Endothelial cell of umbilical vein (primary cell): ENCODE results near the gene PLXNB1. TPM values are rescaled to one million over a fixed set of nuclear protein-coding genes. Genes with fewer than 3 reads are reported as not detected.

Experiments used
- BruUV-seq: library from RNA; stranded (reverse); fragments of 400-500 nt; replicated peaks from 2 replicates; lab custom pipeline; 2021; lab: Mats Ljungman, UMichigan
- CTCF ChIA-PET: fragments of 300-600, 350-600 bp; sonication (Branson Sonifier 250); formaldehyde crosslinking; loops from one replicate; lab custom pipeline; 2021; ENCODE audit warnings: antibody characterized with exemption, inconsistent platforms; lab: Charles Lee
- POLR2A ChIA-PET: fragments of 300-600, 350-600 bp; sonication (Branson Sonifier 250); formaldehyde crosslinking; loops from one replicate; lab custom pipeline; 2021; ENCODE audit warnings: antibody characterized with exemption, inconsistent platforms; lab: Charles Lee
- DNase-seq: peaks from one replicate; pipeline ENCODE4 v3.0.0-alpha.2; 2011; ENCODE audit warnings: low read depth, low spot score
- FAIRE-seq: peaks from 2 replicates; lab custom pipeline; 2011; peaks lifted over from hg19 to GRCh38; lab: Jason Lieb, UNC
- H2AFZ ChIP-seq: 2 replicates; pipeline ENCODE4 v1.6.0; 2012; ENCODE audit warnings: low read depth, low read length, control low read depth, inconsistent platforms
- H3K27ac ChIP-seq: 2 replicates; pipeline ENCODE4 v1.5.1; 2011; ENCODE audit warnings: low read depth, mild to moderate bottlenecking, control low read depth, low read length, moderate library complexity; ENCODE audit not compliant: insufficient read depth
- H3K27me3 ChIP-seq, 2 experiments: 2 replicates each; pipeline versions ENCODE4 v1.6.0 to v1.6.1; 2011; ENCODE audit warnings: low read length in 2 of 2, mixed read lengths in 1 of 2; ENCODE audit not compliant: control insufficient read depth in 2 of 2, insufficient read depth in 2 of 2
- H3K36me3 ChIP-seq, 2 experiments: 2 replicates in 1 of 2; 3 replicates in 1 of 2; pipeline ENCODE4 v1.5.1; 2011; ENCODE audit warnings: low read length in 2 of 2, mild to moderate bottlenecking in 1 of 2, moderate library complexity in 1 of 2; ENCODE audit not compliant: control insufficient read depth in 2 of 2, insufficient read depth in 2 of 2; ENCODE audit errors: extremely low read depth in 1 of 2
- H3K4me1 ChIP-seq: 3 replicates; pipeline ENCODE4 v1.5.1; 2011; ENCODE audit warnings: mild to moderate bottlenecking, low read length; ENCODE audit not compliant: control insufficient read depth, insufficient read depth; ENCODE audit errors: extremely low read depth
- H3K4me2 ChIP-seq: 2 replicates; pipeline ENCODE4 v1.6.1; 2011; ENCODE audit warnings: low read length, control low read depth, mixed read lengths; ENCODE audit not compliant: insufficient read depth
- H3K4me3 ChIP-seq, 3 experiments: fragments of 200-600 bp in 1 of 3; sonication (generic), shearing (Covaris generic) in 1 of 3; replicated peaks in 1 of 3; 2 replicates each; pipeline ENCODE4 v1.5.1; 2011 to 2016; ENCODE audit warnings: control low read depth in 3 of 3, low read length in 3 of 3, mild to moderate bottlenecking in 2 of 3, inconsistent platforms in 1 of 3, low read depth in 1 of 3, moderate library complexity in 1 of 3; ENCODE audit not compliant: insufficient read depth in 1 of 3
- H3K79me2 ChIP-seq: 2 replicates; pipeline ENCODE4 v1.6.0; 2012; ENCODE audit warnings: low read length, inconsistent platforms; ENCODE audit not compliant: control insufficient read depth, insufficient read depth
- H3K9ac ChIP-seq: replicated peaks from 2 replicates; pipeline ENCODE3; 2011; ENCODE audit warnings: low read length, control low read depth; ENCODE audit not compliant: insufficient read depth; ENCODE audit errors: extremely low read depth
- H3K9me1 ChIP-seq: replicated peaks from 3 replicates; pipeline ENCODE4 v1.6.0; 2011; ENCODE audit warnings: mild to moderate bottlenecking, low read length; ENCODE audit not compliant: control insufficient read depth, insufficient read depth; ENCODE audit errors: extremely low read depth
- H3K9me3 ChIP-seq: replicated peaks from 2 replicates; pipeline ENCODE4 v1.5.1; 2012; ENCODE audit warnings: low read length, inconsistent platforms; ENCODE audit not compliant: control insufficient read depth, insufficient read depth
- H4K20me1 ChIP-seq: replicated peaks from 2 replicates; pipeline ENCODE3; 2011; ENCODE audit warnings: mild to moderate bottlenecking, low read length; ENCODE audit not compliant: control insufficient read depth, insufficient read depth; ENCODE audit errors: extremely low read depth
- CTCF ChIP-seq, 2 donors: IDR thresholded peaks; 1 replicate in 1 of 2; 2 replicates in 1 of 2; pipeline ENCODE4 v1.5.1; 2011; ENCODE audit warnings: low read length in 2 of 2, mild to moderate bottlenecking in 2 of 2, moderate library complexity in 2 of 2, control low read depth in 1 of 2, inconsistent platforms in 1 of 2, low read depth in 1 of 2; ENCODE audit not compliant: insufficient read depth in 1 of 2; ENCODE audit errors: extremely low read depth in 1 of 2
- EZH2 ChIP-seq: IDR thresholded peaks from 2 replicates; pipeline ENCODE4 v1.6.1; 2012; ENCODE audit warnings: borderline replicate concordance, low read depth, mild to moderate bottlenecking, moderate library complexity, low read length, inconsistent platforms; ENCODE audit not compliant: severe bottlenecking
- GATA2 ChIP-seq: IDR thresholded peaks from 2 replicates; pipeline ENCODE4 v1.7.0; 2011; ENCODE audit warnings: low read depth, mild to moderate bottlenecking, moderate library complexity, mixed read lengths, low read length; ENCODE audit not compliant: insufficient read length, insufficient read depth
- JUN ChIP-seq: IDR thresholded peaks from 2 replicates; pipeline ENCODE4 v1.6.1; 2011; ENCODE audit warnings: borderline replicate concordance, low read depth; ENCODE audit not compliant: insufficient read length, insufficient read depth
- MAX ChIP-seq: IDR thresholded peaks from 2 replicates; pipeline ENCODE4 v1.6.1; 2011; ENCODE audit not compliant: insufficient read depth, insufficient read length
- POLR2A ChIP-seq: IDR thresholded peaks from 2 replicates; pipeline ENCODE4 v1.6.1; 2012; ENCODE audit warnings: low read depth, mild to moderate bottlenecking, control low read depth, low read length
- POLR2AphosphoS5 ChIP-seq: IDR thresholded peaks from 2 replicates; pipeline ENCODE4 v1.6.1; 2012; ENCODE audit warnings: low read depth, mild to moderate bottlenecking, control low read depth, low read length, moderate library complexity; ENCODE audit not compliant: insufficient read depth
- dilution Hi-C: fragments of 300-500 bp; cut with MboI; formaldehyde crosslinking; loops from one replicate; pipeline ENCODE4 v1.15.0; 2019; ENCODE audit warnings: low sequenced_read_pairs; ENCODE audit not compliant: extremely low pct_ligation_motif_present
- intact Hi-C: fragments of 100-400 bp; cut with micrococcal nuclease; formaldehyde crosslinking; loops from one replicate; pipeline ENCODE4 v1.10.0; 2022
- polyA plus RNA-seq, 4 experiments: library from polyadenylated mRNA; depleted of rRNA in 3 of 4; stranded (reverse) in 3 of 4; unstranded in 1 of 4; fragments of >200 nt; gene quantifications; 2 replicates each; pipeline versions ENCODE4 v1.2.1 to v1.2.3, GENCODE V29; 2011 to 2012; ENCODE audit warnings: missing spikeins in 1 of 4
- total RNA-seq: library from RNA; stranded (reverse); gene quantifications from 2 replicates; pipeline ENCODE4 v1.2.3, GENCODE V29; 2021

PLXNB1 gene
- total and polyA plus RNA-seq, 2 donors (not counting 3 experiments of a cell fraction or from before 2014, with no cell fraction given), result 43.1 to 45.2 TPM

GRCh38 chr3:48422272-48422671, 7.6 kb downstream of the PLXNB1 start:
- POLR2A ChIA-PET, result no interaction called here
- dilution Hi-C loops, result no loop called here

More at GRCh38 chr3:48422272-48422671, 7.6 kb downstream of the PLXNB1 start:
- FAIRE-seq, result no peak
- no peaks in the 10 kb centered on the region for H3K9me3 ChIP-seq
- no peaks in the 10 kb centered on the region for H3K79me2 ChIP-seq
- BruUV-seq, result no TSS peak
- H3K9me1 ChIP-seq, result no peaks in the 10 kb centered on the region
- no peaks in the 10 kb centered on the region for H4K20me1 ChIP-seq
- H3K36me3 ChIP-seq, result peaks cover 0 to 5% of the 10 kb centered on the region in 2 experiments
- TF ChIP-seq JUN (no peak), GATA2 (no peak), EZH2 (no peak), CTCF (IDR thresholded peaks at IDR 0.05; ENCODE audit: extremely low read depth in 1 of 2, insufficient read depth in 1 of 2, low read depth in 1 of 2, low read length in 2 of 2) (no peak), POLR2A (no peak), MAX (no peak), POLR2AphosphoS5 (no peak)
- no peak overlapping the region for H3K27ac ChIP-seq
- DNase-seq, result no peak
- H3K9ac ChIP-seq, result no peak overlapping the region
- intact Hi-C loops, result no loop called here
- no peak overlapping the region for H3K4me3 ChIP-seq
- CTCF ChIA-PET, result interaction anchor here (1.1 to 2.9 kb wide), 5 partner anchors 12 to 22 kb away, joined by 3 to 39 read pairs (median 4); partner anchors contain the start of genes CCDC51 and TMA7
- H3K4me1 ChIP-seq, result no peaks in the 10 kb centered on the region
- H3K27me3 ChIP-seq, result no peaks in the 10 kb centered on the region
- no peak overlapping the region for H2AFZ ChIP-seq
- no peak overlapping the region for H3K4me2 ChIP-seq
